Measurements from ENCODE around the gene PEX14. TPM values are rescaled to one million over a fixed set of nuclear protein-coding genes. Genes with fewer than 3 reads are reported as not detected.

Gene PEX14
- total RNA-seq, 4 donors from 2014 or later: 8.1 to 17.8 (median 15.8) TPM

DNA sequence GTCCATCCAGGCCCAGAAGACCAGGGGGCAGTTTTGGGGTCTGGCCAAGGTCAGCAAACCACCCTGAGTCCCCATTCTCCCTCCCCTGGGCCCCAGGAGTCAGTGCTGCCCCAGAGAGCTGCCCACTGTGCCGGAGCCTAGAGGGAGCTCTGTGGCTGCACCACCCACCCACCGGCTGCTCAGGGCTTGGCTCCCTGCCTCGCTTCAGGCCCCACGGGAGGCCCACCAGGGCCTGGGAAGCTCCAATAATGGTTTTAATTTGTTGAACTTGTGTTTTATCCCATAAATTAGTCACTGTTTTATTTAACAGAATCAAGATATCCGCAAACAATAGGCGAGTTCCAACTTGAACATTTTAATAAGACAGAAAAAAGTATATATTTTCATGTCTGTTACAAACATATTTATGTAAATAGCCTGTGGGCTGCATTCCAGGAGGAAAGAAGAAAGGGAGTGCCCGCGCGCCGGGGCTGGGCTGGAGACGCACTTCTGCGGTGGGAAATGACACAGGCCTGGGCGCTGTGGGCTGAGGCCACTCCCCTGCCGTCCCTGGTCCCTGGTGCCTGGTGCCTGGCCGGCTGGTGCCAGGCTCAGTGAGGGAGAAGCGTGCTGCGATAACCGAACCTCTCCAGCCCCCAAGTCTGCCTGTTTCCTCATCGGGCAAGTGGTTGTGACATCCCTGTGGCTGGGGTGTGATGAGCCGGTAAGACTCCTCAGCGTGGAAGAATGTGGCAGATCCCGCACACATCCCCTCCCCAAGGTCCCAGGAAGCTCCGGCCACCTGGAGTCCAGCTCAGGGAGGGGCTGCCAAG, 160.5 kb downstream of the PEX14 start:
- intact Hi-C loops (cut with DNase I; ENCODE audit: low total_unique reads) (no loop called here), in situ Hi-C loops (cut with MboI; ENCODE audit: low sequenced_read_pairs in 4 of 4) (no loop called here)
- peak in 1 of 2 donors; percentile 68 for DNase-seq
- peaks cover 0 to 6% of the 10 kb centered on the region in 2 donors for H3K36me3 ChIP-seq
- peaks cover 13 to 21% of the 10 kb centered on the region in 2 donors for H3K4me1 ChIP-seq
- H3K9me3 ChIP-seq: no peaks in the 10 kb centered on the region
- ATAC-seq: peak; percentile 30 to 64
- no peaks in the 10 kb centered on the region for H3K27me3 ChIP-seq
- TF ChIP-seq POLR2A (IDR thresholded peaks at IDR 0.05): no peak
- TF ChIP-seq, protein P1, sequence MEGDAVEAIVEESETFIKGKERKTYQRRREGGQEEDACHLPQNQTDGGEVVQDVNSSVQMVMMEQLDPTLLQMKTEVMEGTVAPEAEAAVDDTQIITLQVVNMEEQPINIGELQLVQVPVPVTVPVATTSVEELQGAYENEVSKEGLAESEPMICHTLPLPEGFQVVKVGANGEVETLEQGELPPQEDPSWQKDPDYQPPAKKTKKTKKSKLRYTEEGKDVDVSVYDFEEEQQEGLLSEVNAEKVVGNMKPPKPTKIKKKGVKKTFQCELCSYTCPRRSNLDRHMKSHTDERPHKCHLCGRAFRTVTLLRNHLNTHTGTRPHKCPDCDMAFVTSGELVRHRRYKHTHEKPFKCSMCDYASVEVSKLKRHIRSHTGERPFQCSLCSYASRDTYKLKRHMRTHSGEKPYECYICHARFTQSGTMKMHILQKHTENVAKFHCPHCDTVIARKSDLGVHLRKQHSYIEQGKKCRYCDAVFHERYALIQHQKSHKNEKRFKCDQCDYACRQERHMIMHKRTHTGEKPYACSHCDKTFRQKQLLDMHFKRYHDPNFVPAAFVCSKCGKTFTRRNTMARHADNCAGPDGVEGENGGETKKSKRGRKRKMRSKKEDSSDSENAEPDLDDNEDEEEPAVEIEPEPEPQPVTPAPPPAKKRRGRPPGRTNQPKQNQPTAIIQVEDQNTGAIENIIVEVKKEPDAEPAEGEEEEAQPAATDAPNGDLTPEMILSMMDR (IDR thresholded peaks at IDR 0.05 in 4 of 5, conservative IDR thresholded peaks at IDR 0.05 in 1 of 5): no peak
- no peak overlapping the region for H3K4me3 ChIP-seq
- peak overlapping the region; percentile 63 to 84 (median 72) for H3K27ac ChIP-seq

DNA sequence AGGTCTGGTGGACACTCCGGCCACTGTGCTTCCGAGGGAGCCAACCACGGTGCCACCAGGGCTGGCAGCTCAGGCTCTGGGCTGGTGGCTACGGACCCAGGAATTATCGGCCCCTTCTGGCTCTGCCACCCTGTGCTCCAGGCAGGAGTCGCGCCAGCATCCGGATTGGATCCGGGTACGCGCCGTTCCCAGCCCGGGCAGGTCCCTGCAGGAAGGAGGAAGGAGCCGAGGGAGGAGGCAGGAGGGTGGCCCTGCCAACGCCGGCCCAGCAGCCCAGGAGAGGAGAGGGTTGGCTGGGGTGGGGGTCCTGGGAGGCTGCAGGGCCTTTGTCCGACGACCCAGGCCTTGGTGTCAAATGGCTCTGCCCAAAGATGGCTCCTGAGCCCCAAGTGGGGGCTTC, 161.2 kb downstream of the PEX14 start:
- peak; percentile 38 to 53 for ATAC-seq
- Histone ChIP-seq H3K27ac (peak overlapping the region; percentile 63 to 84 (median 72)), H3K4me3 (no peak overlapping the region), H3K4me1 (peaks cover 20 to 28% of the 10 kb centered on the region in 2 donors), H3K27me3 (no peaks in the 10 kb centered on the region), H3K36me3 (peaks cover 0 to 7% of the 10 kb centered on the region in 2 donors), H3K9me3 (no peaks in the 10 kb centered on the region)
- intact Hi-C loops (cut with DNase I; ENCODE audit: low total_unique reads): no loop called here
- in situ Hi-C loops (cut with MboI; ENCODE audit: low sequenced_read_pairs in 4 of 4): no loop called here
- DNase-seq: peak; percentile 29 to 78
- TF ChIP-seq POLR2A (IDR thresholded peaks at IDR 0.05): no peak
- TF ChIP-seq, protein P1 (IDR thresholded peaks at IDR 0.05 in 4 of 5, conservative IDR thresholded peaks at IDR 0.05 in 1 of 5): no peak

GRCh38 chr1:10637400-10637799, 162.7 kb downstream of the PEX14 start:
- H3K4me3 ChIP-seq: no peak overlapping the region
- peaks cover 0 to 20% of the 10 kb centered on the region in 2 donors for H3K36me3 ChIP-seq
- H3K27ac ChIP-seq: peak overlapping the region in 3 of 4 donors; percentile 37 to 74 (median 53)
- intact Hi-C loops (cut with DNase I; ENCODE audit: low total_unique reads): no loop called here
- TF ChIP-seq POLR2A (IDR thresholded peaks at IDR 0.05): no peak
- TF ChIP-seq, protein P1 (IDR thresholded peaks at IDR 0.05 in 4 of 5, conservative IDR thresholded peaks at IDR 0.05 in 1 of 5): no peak
- H3K27me3 ChIP-seq: no peaks in the 10 kb centered on the region
- peaks cover 22 to 29% of the 10 kb centered on the region in 2 donors for H3K4me1 ChIP-seq
- ATAC-seq (no peak), DNase-seq (no peak)
- H3K9me3 ChIP-seq: no peaks in the 10 kb centered on the region
- in situ Hi-C loops (cut with MboI; ENCODE audit: low sequenced_read_pairs in 4 of 4): no loop called here

DNA sequence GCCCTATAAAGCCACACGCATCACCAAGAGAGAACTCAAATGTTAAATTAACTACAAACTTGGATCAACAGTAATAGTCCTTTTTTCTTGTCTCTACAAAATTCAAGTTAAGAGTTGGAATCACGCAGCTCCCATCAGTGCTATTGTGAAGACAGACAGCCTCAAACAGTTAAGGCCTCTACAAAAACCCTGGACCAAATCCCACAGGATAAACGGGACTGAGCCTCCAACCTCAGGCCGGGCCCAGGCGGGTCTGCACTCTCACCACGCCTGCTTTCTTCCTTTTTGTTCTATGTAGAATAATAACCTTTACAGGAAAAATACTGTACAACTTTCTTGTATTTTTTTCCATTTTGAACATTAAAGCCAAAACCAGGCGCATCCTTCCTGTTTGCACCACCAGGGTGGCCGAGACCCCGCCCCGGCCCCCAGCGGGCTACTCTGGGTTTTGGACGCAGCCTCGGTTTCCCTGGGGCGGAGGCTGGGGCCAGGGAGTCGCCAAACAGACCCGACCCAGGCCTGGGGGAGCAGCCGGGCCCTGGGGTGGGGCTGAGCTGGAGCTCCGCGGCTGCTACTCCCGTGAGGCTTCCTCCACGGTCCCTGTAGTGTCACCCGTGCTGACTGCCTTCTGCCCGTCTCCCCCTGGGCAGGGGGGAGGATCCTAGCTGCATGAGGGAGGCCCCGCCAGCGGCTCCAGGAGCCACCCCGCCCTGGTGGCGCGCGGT, 163.2 kb downstream of the PEX14 start:
- Histone ChIP-seq H3K9me3 (no peaks in the 10 kb centered on the region), H3K4me3 (peak overlapping the region in 2 of 4 donors; percentile 25 to 29), H3K36me3 (peaks cover 0 to 26% of the 10 kb centered on the region in 2 donors), H3K27me3 (no peaks in the 10 kb centered on the region), H3K27ac (peak overlapping the region; percentile 22 to 74 (median 45)), H3K4me1 (peaks cover 22 to 29% of the 10 kb centered on the region in 2 donors)
- in situ Hi-C loops (cut with MboI; ENCODE audit: low sequenced_read_pairs in 4 of 4): no loop called here
- DNase-seq (no peak), ATAC-seq (no peak)
- intact Hi-C loops (cut with DNase I; ENCODE audit: low total_unique reads): no loop called here
- TF ChIP-seq, protein P1 (IDR thresholded peaks at IDR 0.05 in 4 of 5, conservative IDR thresholded peaks at IDR 0.05 in 1 of 5): no peak
- TF ChIP-seq POLR2A (IDR thresholded peaks at IDR 0.05): no peak
